GM10248 (cell line): ENCODE data around the gene LRCH1.
"Not testable (repeated sequence)": the region's sequence is repeated elsewhere in the genome, so short reads cannot be mapped to it uniquely, and the experiment has no call there.

Experiments
- CTCF ChIA-PET: fragments of 300-600 bp; sonication (Branson Sonifier 250); formaldehyde crosslinking; extraction: SDS; loops from one replicate; lab custom pipeline; 2021; ENCODE audit warnings: antibody characterized with exemption; lab: Yijun Ruan, JAX
- POLR2A ChIA-PET: fragments of 350-650 bp; sonication (Branson Sonifier 250); formaldehyde crosslinking; extraction: SDS; loops from one replicate; lab custom pipeline; 2020; ENCODE audit warnings: antibody characterized with exemption; lab: Yijun Ruan, JAX
- DNase-seq: peaks from one replicate; pipeline ENCODE4 v3.0.0; 2012; ENCODE audit errors: extremely low spot score
- TF ChIP-seq, protein P1 (sequence below): IDR thresholded peaks from 2 replicates; pipeline ENCODE4 v1.5.1; 2012; ENCODE audit warnings: mild to moderate bottlenecking, low read depth; ENCODE audit errors: extremely low read depth, missing control alignments, control extremely low read depth

The LRCH1 gene

DNA sequence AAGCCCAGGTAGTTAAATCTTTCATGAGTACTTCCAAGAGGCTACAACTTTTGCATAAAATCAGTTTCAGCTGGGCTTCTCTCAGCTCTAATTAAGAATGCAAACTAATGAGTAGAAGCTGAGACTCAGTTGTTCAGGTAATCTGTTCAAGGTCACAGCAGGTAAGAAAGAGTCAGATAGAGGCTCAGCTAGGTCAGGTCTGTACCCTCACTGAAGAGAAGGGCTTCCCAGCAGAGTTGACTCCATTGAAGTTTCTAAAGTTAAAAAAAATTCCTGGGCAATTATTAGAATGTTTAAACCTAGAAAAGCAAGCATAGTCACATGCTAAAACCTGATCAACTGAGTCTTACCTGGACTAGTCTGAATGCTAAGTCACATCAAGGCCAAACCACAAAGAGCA lies 201.8 kb downstream of the LRCH1 start:
- TF ChIP-seq, protein P1, sequence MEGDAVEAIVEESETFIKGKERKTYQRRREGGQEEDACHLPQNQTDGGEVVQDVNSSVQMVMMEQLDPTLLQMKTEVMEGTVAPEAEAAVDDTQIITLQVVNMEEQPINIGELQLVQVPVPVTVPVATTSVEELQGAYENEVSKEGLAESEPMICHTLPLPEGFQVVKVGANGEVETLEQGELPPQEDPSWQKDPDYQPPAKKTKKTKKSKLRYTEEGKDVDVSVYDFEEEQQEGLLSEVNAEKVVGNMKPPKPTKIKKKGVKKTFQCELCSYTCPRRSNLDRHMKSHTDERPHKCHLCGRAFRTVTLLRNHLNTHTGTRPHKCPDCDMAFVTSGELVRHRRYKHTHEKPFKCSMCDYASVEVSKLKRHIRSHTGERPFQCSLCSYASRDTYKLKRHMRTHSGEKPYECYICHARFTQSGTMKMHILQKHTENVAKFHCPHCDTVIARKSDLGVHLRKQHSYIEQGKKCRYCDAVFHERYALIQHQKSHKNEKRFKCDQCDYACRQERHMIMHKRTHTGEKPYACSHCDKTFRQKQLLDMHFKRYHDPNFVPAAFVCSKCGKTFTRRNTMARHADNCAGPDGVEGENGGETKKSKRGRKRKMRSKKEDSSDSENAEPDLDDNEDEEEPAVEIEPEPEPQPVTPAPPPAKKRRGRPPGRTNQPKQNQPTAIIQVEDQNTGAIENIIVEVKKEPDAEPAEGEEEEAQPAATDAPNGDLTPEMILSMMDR: no peak
- ChIA-PET CTCF (interaction anchor here (2.1 kb wide), 1 partner anchor 10 kb away, joined by 9 read pairs; no protein-coding TSS in a partner anchor), POLR2A (no interaction called here)
- DNase-seq: no peak

DNA sequence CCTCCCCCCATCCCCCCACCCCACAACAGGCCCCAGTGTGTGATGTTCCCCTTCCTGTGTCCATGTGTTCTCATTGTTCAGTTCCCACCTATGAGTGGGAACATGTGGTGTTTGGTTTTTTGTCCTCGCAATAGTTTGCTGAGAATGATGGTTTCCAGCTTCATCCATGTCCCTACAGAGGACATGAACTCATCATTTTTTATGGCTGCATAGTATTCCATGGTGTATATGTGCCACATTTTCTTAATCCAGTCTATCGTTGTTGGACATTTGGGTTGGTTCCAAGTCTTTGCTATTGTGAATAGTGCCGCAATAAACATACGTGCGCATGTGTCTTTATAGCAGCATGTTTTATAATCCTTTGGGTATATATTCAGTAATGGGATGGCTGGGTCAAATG lies 202.5 kb downstream of the LRCH1 start:
- CTCF ChIA-PET, DNase-seq, POLR2A ChIA-PET: not testable (repeated sequence)

DNA sequence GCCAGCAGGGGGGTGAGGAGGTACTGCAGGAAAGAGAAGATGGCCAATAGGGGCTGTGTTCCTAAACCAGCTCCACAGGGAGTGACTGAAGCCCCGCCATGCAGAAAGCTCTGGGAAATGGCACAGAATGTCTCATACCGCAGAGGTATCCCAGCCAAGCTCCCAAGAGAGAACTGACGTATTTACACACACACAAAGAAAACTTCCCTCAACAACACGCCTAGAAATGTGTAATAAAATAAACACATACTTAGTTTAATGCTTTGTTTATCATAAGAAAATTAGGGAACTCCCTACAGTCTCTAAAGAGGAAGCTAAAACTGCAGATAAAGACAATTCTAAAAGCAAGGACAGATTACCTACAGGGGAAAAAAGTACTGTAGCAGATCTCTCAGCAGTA lies 204.0 kb downstream of the LRCH1 start:
- TF ChIP-seq, protein P1: no peak
- CTCF ChIA-PET: interaction anchor here (0.5 to 2.1 kb wide), 3 partner anchors 9 to 209 kb away, joined by 3 to 7 read pairs (median 3); no protein-coding TSS in a partner anchor
- DNase-seq: no peak
- POLR2A ChIA-PET: no interaction called here

DNA sequence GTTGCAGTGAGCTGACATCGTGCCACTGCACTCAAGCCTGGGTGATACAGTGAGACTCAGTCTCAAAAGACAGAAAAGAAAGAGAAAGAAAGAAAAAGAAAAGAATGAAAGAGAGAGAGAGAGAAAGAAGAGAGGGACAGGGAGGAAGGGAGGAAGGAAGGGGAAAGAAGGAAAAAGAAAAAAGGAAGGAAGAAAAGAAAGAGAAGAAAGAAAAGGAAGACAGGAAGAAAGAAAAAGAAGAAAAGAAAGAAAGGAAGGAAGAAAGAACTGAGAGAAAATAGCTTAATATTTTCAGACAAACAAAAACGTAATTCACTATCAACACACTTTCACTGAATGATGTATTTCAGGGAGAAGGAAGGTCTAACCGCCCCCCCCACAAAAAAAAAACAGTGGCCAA lies 204.7 kb downstream of the LRCH1 start:
- no peak for DNase-seq
- ChIA-PET POLR2A (no interaction called here), CTCF (interaction anchor here (0.5 to 2.1 kb wide), 2 partner anchors 9 to 209 kb away, joined by 3 to 7 read pairs; no protein-coding TSS in a partner anchor)
- TF ChIP-seq, protein P1: no peak

DNA sequence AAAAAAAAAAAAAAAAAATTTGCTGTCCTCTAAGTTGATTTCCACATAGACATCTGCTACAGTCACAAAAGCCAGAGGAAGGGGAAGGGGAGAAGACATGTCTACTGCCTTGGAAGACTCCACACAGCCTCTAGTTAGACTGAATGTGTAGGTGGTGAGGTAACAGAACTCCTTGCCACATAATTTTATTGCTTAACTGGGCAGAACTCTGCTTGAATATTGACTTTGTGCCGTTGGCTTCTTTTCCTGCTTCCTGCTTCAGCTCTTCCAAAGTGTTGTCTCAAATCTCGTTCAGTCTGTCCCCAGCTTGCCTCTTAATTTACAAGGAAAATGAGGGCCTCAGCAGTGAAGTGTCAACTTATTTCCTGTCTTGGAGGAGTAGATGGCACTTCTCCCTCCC lies 206.9 kb downstream of the LRCH1 start:
- DNase-seq: no peak
- ChIA-PET POLR2A (no interaction called here), CTCF (interaction anchor here (1.0 to 1.2 kb wide), 2 partner anchors 10 to 14 kb away, joined by 3 to 4 read pairs; no protein-coding TSS in a partner anchor)
- TF ChIP-seq, protein P1: no peak

DNA sequence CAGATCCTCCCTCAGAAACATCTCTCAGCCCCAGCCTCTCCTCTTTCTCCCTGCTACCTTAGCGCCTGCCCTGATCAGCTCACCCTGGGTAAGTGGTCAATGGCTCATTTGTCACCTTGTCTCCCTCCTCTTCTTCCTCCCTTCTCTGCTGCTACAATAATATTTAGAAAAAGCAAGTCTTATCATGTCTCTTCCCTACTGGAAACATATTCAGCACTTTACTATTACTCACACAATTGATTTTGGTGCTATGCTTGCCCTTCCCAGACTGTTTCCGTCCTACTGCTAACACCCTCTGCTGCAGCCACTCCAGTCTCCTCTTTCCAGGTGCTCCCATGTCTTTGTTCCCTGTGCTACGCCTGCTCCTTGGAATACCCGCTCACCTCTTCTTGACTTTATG lies 208.2 kb downstream of the LRCH1 start:
- no peak for DNase-seq
- CTCF ChIA-PET: no interaction called here
- TF ChIP-seq, protein P1: no peak
- POLR2A ChIA-PET: no interaction called here

DNA sequence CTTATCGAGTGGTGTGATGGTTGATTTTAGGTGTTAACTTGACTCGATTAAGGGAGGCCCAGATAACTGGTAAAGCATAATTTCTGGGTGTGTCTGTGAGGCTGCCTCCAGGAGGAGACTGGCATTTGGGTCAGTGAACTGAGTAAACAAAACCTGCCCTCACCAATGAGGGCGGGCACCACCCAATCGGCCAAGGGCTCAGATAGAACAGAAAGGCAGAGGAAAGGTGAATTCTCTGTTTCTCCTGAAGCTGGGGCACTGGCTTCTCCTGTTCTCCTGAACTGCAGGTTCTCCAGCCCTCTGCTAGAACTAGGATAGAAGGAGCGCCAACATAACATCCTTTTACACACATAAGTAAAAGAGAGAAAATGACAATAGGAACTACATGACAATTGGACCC lies 208.9 kb downstream of the LRCH1 start:
- ChIA-PET CTCF (interaction anchor here (1.3 kb wide), 1 partner anchor 14 kb away, joined by 3 read pairs; no protein-coding TSS in a partner anchor), POLR2A (no interaction called here)
- TF ChIP-seq, protein P1: no peak

DNA sequence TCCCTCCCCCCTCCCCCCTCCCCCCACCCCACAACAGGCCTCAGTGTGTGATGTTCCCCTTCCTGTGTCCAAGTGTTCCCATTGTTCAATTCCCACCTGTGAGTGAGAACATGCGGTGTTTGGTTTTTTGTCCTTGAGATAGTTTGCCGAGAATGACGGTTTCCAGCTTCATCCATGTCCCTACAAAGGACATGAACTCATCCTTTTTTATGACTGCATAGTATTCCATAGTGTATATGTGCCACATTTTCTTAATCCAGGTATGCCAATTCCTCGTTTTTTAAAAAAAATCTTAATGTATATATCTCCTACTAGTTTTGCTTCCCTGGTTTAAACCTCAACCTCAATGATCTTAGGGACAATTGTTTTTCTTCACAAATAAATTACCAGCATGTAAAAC lies 217.0 kb downstream of the LRCH1 start:
- CTCF ChIA-PET, DNase-seq, POLR2A ChIA-PET: not testable (repeated sequence)

More for the DNA sequence above, 208.9 kb downstream of the LRCH1 start:
- DNase-seq: no peak
